MM.1S (cell line): ENCODE measurements around the gene PLEKHA3.
A peak's percentile ranks its signal among the peaks of the same experiment; 100 is the strongest.

Experiments used
- DNase-seq: peaks from one replicate; pipeline ENCODE4 v3.0.0-alpha.2; 2015
- H2AFZ ChIP-seq: fragments of 300-600 bp; sonication (generic); 2 replicates; pipeline ENCODE4 v1.6.0; 2016; ENCODE audit warnings: antibody characterized with exemption, low read length
- H3F3A ChIP-seq: fragments of 300-600 bp; sonication (generic); 2 replicates; pipeline ENCODE4 v1.6.1; 2016; ENCODE audit warnings: mild to moderate bottlenecking, antibody characterized with exemption, low read length, moderate library complexity, mixed read lengths; ENCODE audit not compliant: insufficient read depth
- H3K27ac ChIP-seq: fragments of 300-600 bp; sonication (generic); 2 replicates; pipeline ENCODE4 v1.5.1; 2016; ENCODE audit warnings: mild to moderate bottlenecking, low read length
- H3K27me3 ChIP-seq: fragments of 300-600 bp; sonication (generic); replicated peaks from 2 replicates; pipeline ENCODE4 v1.6.0; 2016; ENCODE audit warnings: low read length; ENCODE audit not compliant: insufficient read depth
- H3K36me3 ChIP-seq: fragments of 300-600 bp; sonication (generic); replicated peaks from 2 replicates; pipeline ENCODE4 v1.6.1; 2016; ENCODE audit warnings: mild to moderate bottlenecking, low read length, mixed read lengths; ENCODE audit not compliant: insufficient read depth
- H3K4me1 ChIP-seq: fragments of 300-600 bp; sonication (generic); 2 replicates; pipeline ENCODE4 v1.6.1; 2016; ENCODE audit warnings: low read length, mixed read lengths
- H3K4me2 ChIP-seq: fragments of 300-600 bp; sonication (generic); 2 replicates; pipeline ENCODE4 v1.6.0; 2016; ENCODE audit warnings: low read depth, low read length
- H3K4me3 ChIP-seq: fragments of 300-600 bp; sonication (generic); 2 replicates; pipeline ENCODE4 v1.5.1; 2016; ENCODE audit warnings: low read length, mixed read lengths
- H3K79me2 ChIP-seq: fragments of 300-600 bp; sonication (generic); 2 replicates; pipeline ENCODE4 v1.6.1; 2016; ENCODE audit warnings: mixed run types, low read length, mixed read lengths
- H3K9ac ChIP-seq: fragments of 300-600 bp; sonication (generic); 2 replicates; pipeline ENCODE4 v1.6.1; 2016; ENCODE audit warnings: low read length, mixed read lengths
- H3K9me2 ChIP-seq: fragments of 300-600 bp; sonication (generic); replicated peaks from 2 replicates; pipeline ENCODE4 v1.6.1; 2016; ENCODE audit warnings: mild to moderate bottlenecking, low read length, mixed read lengths; ENCODE audit not compliant: insufficient read depth
- H3K9me3 ChIP-seq: fragments of 300-600 bp; sonication (generic); replicated peaks from 2 replicates; pipeline ENCODE4 v1.6.1; 2016; ENCODE audit warnings: mild to moderate bottlenecking, low read length, mixed read lengths; ENCODE audit not compliant: insufficient read depth
- H4K20me1 ChIP-seq: fragments of 300-600 bp; sonication (generic); 2 replicates; pipeline ENCODE4 v1.6.1; 2016; ENCODE audit warnings: mild to moderate bottlenecking, low read length, moderate library complexity, mixed read lengths; ENCODE audit not compliant: insufficient read depth
- CTCF ChIP-seq: fragments of 300-600 bp; sonication (generic); IDR thresholded peaks from 2 replicates; pipeline ENCODE4 v1.5.1; 2016; ENCODE audit warnings: antibody characterized with exemption, low read length, mixed read lengths
- EZH2 ChIP-seq: fragments of 300-600 bp; sonication (generic); optimal IDR thresholded peaks from 2 replicates; pipeline ENCODE3; 2017; ENCODE audit warnings: low read depth, mild to moderate bottlenecking, antibody characterized with exemption, low read length, mixed read lengths
- EZH2phosphoT487 ChIP-seq: fragments of 300-600 bp; sonication (generic); IDR thresholded peaks from 2 replicates; pipeline ENCODE4 v1.6.1; 2018; ENCODE audit warnings: antibody characterized with exemption, low read length

Gene PLEKHA3

GRCh38 chr2:178479275-178479616, 1.0 kb upstream of the PLEKHA3 start:
- Histone ChIP-seq H3K9me2 (no peaks in the 10 kb centered on the region), H3F3A (peaks cover 25% of the 10 kb centered on the region), H3K4me2 (peak overlapping the region; percentile 63), H3K27ac (peak overlapping the region; percentile 85; the same call in 1 of the 2 replicates), H3K9me3 (no peaks in the 10 kb centered on the region), H3K36me3 (no peaks in the 10 kb centered on the region), H3K4me1 (peaks cover 25% of the 10 kb centered on the region), H4K20me1 (no peaks in the 10 kb centered on the region), H3K9ac (no peak overlapping the region), H2AFZ (peak overlapping the region; percentile 81), H3K79me2 (peaks cover 37% of the 10 kb centered on the region), H3K4me3 (peak overlapping the region; percentile 73), H3K27me3 (no peaks in the 10 kb centered on the region)
- TF ChIP-seq EZH2phosphoT487 (no peak), EZH2 (no peak), CTCF (no peak)
- no peak for DNase-seq

GRCh38 chr2:178479758-178480226, 465 bp upstream of the PLEKHA3 start:
- Histone ChIP-seq H3K36me3 (no peaks in the 10 kb centered on the region), H4K20me1 (no peaks in the 10 kb centered on the region), H3K4me2 (peak overlapping the region; percentile 63), H3K27me3 (no peaks in the 10 kb centered on the region), H3K9ac (peak overlapping the region; percentile 67), H3K9me2 (no peaks in the 10 kb centered on the region), H3K4me1 (peaks cover 25% of the 10 kb centered on the region), H3K4me3 (peak overlapping the region; percentile 73), H3K79me2 (peaks cover 42% of the 10 kb centered on the region), H3K9me3 (no peaks in the 10 kb centered on the region), H3K27ac (peak overlapping the region; percentile 85; the same call in 1 of the 2 replicates), H3F3A (peaks cover 25% of the 10 kb centered on the region), H2AFZ (peak overlapping the region; percentile 64)
- DNase-seq: no peak
- TF ChIP-seq CTCF (no peak), EZH2phosphoT487 (no peak), EZH2 (no peak)

- Histone ChIP-seq H3K4me2 (peak overlapping the region; percentile 75; the same call in 1 of the 2 replicates), H2AFZ (no peak overlapping the region), H3K27me3 (no peaks in the 10 kb centered on the region), H3F3A (peaks cover 25% of the 10 kb centered on the region), H3K4me1 (peaks cover 25% of the 10 kb centered on the region), H3K79me2 (peaks cover 55% of the 10 kb centered on the region), H3K4me3 (no peak overlapping the region), H3K27ac (no peak overlapping the region), H3K36me3 (0 out of 2 replicates have a peak, but pooled peaks cover 5% of the 10 kb centered on the region), H4K20me1 (no peaks in the 10 kb centered on the region), H3K9me2 (no peaks in the 10 kb centered on the region), H3K9ac (no peak overlapping the region), H3K9me3 (no peaks in the 10 kb centered on the region)
- TF ChIP-seq CTCF: no peak
- TF ChIP-seq EZH2phosphoT487: no peak
- no peak for TF ChIP-seq EZH2
- DNase-seq: no peak
Measured at GRCh38 chr2:178482437-178482836, 2.2 kb downstream of the PLEKHA3 start.
